Measurements from ENCODE around the gene CLEC2D.

DNA sequence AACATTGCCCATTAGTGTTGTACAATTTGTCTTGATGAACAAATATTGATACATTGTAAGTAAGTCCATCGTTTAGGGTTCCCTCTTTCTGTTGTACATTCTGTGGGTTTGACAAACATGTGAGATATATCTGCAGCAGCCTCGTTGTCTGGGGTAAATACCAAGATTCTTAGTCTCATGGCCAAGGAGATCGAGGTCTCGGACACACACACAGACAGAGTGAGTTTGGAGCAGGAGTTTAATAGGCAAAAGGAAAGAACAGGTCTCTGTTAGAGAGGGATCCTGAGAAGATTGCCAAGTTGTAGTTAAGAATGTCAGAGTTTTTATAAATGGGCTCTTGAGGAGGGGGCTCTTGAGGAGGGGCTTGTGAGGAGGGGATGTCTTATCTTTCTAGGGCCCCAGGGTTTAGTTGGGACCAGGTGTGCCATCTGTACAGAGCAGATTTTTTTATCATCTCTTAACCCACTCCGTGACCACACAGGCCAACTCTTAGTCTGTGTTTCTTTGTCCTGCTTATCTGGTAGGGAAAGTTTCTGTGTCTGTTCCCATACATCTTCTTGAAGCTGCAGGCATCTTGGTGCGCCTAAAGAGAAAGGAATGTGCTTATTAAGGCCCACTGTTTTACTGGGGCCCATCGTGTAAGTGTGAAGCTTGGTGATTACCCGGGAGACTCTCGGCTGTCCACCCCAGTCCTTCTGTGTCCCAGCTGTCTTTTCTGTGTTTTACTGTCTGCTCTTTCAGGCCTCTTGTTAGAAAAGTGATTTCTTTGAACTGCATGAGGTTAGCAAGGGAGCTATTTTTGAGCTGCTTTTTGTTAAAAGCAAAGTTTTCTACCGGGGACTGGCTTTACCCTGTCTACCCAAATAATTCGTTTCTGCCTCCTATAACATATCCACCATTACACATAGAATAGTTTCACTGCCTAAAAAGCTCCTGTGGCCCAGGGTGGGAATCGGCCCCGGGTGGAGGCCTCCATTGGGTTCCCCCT is 22.4 kb upstream of the CLEC2D start:
- TF ChIP-seq, protein P1, sequence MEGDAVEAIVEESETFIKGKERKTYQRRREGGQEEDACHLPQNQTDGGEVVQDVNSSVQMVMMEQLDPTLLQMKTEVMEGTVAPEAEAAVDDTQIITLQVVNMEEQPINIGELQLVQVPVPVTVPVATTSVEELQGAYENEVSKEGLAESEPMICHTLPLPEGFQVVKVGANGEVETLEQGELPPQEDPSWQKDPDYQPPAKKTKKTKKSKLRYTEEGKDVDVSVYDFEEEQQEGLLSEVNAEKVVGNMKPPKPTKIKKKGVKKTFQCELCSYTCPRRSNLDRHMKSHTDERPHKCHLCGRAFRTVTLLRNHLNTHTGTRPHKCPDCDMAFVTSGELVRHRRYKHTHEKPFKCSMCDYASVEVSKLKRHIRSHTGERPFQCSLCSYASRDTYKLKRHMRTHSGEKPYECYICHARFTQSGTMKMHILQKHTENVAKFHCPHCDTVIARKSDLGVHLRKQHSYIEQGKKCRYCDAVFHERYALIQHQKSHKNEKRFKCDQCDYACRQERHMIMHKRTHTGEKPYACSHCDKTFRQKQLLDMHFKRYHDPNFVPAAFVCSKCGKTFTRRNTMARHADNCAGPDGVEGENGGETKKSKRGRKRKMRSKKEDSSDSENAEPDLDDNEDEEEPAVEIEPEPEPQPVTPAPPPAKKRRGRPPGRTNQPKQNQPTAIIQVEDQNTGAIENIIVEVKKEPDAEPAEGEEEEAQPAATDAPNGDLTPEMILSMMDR (conservative IDR thresholded peaks at IDR 0.05), result no peak
- TF ChIP-seq EZH2 (IDR thresholded peaks at IDR 0.05; ENCODE audit: low read depth), result no peak

Measured in PC-9 (cell line).